GM18505 (cell line): Measurements from ENCODE around the gene CCDC97.
"Not testable (repeated sequence)": the region's sequence is repeated elsewhere in the genome, so short reads cannot be mapped to it uniquely, and the experiment has no call there.

ENCODE experiments used
- ATAC-seq: cut with Tn5 transposase; IDR thresholded peaks from one replicate; pipeline ENCODE4 v1.9.1; 2021; ENCODE audit not compliant: unreplicated experiment
- POLR2A ChIP-seq: IDR thresholded peaks from 4 replicates; pipeline ENCODE4 v1.6.1; 2011; ENCODE audit warnings: borderline replicate concordance; ENCODE audit not compliant: insufficient read depth, insufficient read length; ENCODE audit errors: extremely low read depth

Gene CCDC97

DNA sequence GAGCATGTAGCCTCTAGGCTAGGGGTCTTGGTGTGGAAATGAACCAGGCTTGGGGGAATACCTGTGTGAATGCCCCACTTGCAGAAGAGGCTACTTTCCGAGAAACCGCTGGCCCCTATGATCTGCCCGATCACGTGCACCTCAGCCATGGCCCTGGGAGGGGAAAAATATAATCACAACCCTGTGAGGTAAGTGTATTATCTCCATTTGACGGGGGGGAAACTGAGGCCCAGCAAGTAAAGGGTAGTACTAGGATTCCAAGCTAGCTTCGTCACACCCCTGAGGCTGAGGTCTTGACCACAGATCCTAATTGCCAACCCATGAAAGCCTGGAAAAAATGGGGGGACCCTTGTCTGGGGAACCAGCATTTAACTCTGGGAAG is 53.4 kb downstream of the CCDC97 start:
- ATAC-seq: no peak
- no peak for TF ChIP-seq POLR2A

DNA sequence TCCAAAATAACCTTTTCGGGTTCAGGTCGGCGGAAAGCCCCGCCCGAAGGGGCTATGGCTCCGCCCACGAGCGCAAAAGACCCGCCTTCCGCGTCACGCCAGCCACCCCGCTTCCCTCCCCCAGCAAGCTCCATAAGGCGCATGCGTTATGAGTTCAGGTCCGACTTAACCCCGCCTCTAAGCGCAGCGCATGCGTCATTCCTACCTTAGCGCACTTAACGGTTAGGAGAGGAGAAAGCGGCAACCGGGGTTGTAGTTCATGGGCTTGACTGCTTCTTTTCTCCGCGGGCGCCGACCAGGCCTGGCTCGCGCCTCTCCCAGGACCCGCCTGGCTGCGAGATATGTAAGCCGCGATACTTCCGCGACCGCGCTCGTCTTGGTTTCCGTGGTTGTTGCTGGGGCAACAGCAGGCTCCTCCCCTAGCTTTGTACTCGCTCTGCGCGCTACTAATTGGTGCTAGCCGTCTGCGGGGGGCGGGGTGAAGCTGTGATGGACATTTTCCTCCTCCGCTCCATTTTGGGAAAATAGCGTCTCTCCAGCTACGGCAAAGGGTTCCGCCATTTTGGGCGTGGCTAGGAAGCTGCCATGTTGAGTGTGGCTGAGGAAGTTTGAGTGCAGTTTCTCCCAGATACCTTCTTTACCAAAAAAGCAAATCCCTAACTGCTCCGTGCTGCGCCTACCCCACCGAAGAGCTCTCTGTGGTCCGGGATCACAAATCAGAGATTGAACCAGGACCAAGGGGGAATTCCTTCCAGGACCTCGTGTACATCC is 54.0 kb downstream of the CCDC97 start, which contains the start of gene B9D2:
B9D2 (minus strand) TSS at position 397 of the 771 bp plus-strand sequence. CDS start 630 bp downstream, outside the sequence.
- ATAC-seq: peak; percentile 75

DNA sequence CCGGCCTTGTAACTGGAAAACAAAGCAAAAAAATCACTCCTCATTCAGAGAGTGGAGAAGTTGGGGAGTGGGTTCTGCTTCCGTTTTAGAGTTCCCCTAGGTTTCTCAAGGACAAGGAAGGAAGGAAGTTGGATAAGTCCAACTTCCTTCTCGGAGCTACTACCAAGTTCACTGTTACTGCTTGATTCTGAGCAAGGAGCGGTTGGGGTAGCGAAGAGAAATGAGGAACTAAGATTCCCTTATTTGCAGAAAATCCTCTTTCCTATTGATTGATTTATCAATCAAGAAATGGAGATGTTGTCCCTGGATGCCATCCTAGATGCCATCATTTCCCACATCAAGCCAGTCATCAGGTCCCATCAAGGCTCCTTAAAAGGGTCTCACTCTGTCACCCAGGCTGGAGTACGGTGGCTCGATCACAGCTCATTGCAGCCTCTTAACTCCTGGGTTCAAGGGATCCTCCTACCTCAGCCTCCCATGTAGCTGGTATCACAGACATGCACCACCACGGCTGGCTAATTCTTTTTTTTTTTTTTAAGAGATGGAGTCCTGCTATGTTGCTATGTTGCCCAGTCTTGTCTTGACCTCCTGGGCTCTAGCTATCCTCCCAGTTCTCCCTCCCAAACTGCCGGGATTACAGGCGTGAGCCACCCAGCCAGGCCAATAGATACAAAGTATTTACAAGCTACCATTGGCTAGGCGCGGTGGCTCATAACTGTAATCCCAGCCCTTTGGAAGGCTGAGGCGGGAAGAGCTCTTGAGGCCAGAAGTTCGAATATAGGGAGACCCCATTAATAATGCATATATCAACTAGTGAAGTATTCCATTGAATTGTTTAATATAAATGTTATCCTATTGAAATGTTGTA is 54.8 kb downstream of the CCDC97 start:
- TF ChIP-seq POLR2A: no peak
- no peak for ATAC-seq

More for the DNA sequence above, 54.0 kb downstream of the CCDC97 start, which contains the start of gene B9D2:
- TF ChIP-seq POLR2A: peak; percentile 87

DNA sequence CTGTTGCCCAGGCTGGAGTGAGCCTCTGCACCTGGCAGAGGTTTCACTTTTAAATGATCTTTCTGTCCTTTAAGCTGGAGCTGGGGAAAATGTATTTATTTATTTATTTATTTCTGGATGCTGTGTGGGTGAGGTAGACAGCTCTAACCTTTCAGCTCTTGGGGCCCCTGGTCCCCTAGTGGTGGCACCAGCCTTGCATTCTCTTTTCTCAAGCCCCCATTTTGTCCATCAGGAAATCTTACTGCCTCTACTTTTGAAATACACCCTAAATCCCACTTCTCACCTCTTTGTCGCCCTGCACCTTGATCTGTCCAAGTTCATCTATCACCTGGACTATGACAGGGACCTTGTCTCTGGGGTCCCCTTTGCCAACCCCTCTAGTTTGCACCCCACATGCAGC is 56.1 kb downstream of the CCDC97 start:
- no peak for ATAC-seq
- TF ChIP-seq POLR2A: no peak

DNA sequence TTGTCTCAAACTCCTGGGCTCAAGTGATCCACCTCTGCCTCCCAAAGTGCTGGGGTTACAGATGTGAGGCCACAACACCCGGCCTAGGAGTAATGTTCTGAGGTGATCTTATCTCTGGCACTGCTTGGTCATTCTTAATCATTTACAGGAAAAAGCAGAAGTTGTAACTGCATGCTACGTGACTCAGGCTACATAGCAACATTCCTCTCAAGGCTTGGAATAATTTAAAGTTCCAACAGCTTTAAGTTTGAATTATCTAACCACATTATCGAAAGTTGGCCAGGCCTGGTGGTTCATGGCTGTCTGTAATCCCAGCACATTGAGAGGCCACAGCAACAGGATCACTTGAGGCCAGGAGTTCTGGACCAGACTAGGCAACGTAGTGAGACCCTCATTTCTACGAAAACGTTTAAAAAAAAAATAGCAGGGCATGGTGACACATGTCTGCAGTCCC is 57.9 kb downstream of the CCDC97 start:
- ATAC-seq: no peak
- no peak for TF ChIP-seq POLR2A

DNA sequence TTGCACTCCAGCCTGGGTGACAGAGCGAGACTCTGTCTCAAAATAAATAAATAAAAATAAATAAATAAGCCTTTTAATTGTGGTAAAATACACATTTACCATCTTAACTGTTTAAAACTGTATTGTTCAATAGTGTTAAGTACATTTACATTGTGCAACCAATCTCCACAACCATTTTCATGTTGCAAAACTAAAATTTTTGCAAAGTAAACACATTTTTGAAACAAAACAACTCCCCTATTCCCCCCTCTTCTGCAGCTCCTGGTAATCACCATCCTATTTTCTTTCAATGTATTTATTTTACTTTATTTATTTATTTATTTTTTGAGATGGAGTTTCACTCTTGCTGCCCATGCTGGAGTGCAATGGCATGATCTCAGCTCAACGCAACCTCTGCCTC is 59.8 kb downstream of the CCDC97 start:
- no peak for TF ChIP-seq POLR2A
- no peak for ATAC-seq

DNA sequence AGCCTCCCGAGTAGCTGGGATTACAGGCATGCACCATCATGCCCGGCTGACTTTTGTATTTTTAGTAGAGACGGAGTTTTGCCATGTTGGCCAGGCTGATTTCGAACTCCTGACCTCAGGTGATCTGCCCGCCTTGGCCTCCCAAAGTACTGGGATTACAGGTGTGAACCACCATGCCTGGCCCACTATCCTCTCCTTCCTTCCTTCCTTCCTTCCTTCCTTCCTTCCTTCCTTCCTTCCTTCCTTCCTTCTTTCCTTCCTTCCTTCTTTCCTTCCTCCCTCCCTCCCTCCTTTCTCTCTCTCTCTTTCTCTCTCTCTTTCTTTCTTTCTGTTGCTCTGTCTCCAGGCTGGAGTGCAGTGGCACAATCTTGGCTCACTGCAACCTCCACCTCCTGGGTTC is 61.1 kb downstream of the CCDC97 start:
- ATAC-seq: not testable (repeated sequence)

DNA sequence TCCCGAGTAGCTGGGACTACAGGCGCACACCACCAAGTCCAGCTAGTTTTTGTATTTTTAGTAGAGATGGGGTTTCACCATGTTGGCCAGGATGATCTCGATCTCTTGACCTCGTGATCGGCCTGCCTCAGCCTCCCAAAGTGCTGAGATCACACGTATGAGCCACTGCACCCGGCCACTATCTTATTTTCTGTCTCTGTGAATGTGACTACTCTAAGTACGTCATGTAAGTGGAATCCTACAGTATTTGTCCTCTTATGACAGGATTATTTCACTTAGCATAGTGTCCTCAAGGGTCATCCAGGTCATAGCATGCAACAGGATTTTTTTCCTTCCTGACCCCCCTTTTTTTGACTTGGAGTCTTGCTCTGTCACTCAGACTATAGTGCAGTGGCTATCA is 61.6 kb downstream of the CCDC97 start:
- TF ChIP-seq POLR2A: no peak
- ATAC-seq: no peak

DNA sequence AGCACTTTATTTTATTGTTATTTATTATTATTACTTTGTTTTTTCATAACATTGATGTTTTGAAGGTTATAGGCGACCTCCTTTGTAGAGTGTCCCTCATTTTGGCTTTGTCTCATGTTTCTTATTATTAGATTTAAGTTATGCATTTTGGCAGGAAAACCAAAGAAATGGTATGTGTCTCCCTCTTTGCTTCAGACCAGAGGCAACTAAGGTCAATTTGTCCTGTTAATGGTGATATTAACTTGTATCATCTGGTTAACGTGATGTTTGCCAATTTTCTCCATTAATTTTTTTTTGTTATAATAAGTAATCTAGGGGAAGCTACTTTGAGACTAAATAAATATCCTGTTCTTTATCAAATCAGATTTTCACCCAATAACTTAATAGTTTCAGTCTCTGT is 62.5 kb downstream of the CCDC97 start:
- no peak for TF ChIP-seq POLR2A
- ATAC-seq: no peak

DNA sequence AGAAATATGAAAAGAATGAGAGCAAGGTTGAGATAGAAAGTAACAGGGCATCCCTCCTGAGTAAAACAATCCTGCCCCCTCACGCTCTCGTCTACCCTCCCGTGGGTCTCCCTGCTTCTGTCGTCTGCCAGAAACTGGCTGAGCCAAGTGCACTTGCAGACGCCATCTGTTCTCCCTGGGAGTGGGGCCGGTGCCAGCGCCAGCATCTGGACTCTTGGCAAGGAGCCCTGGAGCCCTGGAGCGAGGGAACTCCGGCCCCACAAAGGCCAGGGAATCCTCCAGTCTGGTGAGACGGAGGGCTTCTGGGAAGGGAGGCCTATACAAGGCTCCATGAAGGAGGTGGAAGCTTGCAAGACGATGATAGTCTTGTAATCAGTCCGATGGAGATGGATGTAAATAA is 64.0 kb downstream of the CCDC97 start:
- ATAC-seq: no peak
- TF ChIP-seq POLR2A: no peak
